ENCODE data around the gene CERKL. TPM values are rescaled to one million over a fixed set of nuclear protein-coding genes. Genes with fewer than 3 reads are reported as not detected.
A peak's percentile ranks its signal among the peaks of the same experiment; 100 is the strongest.

The CERKL gene
- total and polyA plus RNA-seq, 2 of the 13 experiments (the other 11 are each of a cell fraction or from before 2014, with no cell fraction given), result not detected

DNA sequence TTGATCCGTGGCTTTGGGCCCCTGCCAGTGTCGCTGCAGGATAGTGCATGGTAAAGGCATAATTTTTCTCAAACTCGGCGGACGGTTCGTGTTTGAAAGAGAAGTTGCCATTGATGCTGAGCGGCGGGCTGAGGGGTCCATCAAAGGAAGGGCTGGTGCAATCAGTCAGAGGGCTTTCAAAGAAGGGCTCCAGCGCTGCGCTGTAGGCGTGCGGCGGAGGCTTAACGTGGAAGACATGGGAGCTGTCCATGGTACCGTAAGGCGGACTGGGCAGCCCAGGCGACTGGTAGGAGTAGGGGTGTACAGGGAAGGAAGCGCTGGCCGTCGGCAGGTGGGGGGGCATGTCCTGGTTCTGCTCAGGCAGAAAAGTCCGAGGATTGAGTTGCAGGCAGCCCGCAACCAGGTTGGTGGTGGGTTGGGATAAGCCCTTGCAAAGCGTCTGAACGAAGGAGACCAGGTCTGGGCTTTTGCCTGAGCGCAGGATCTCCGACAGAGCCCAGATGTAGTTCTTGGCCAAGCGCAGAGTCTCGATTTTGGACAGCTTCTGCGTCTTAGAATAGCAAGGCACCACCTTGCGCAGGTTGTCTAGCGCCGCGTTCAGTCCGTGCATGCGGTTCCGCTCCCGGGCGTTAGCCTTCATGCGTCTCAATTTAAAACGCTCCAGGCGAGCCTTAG lies 21.1 kb upstream of the CERKL start (continued):
- TF ChIP-seq ZNF207 (IDR thresholded peaks at IDR 0.05; ENCODE audit: borderline replicate concordance), result no peak
- TF ChIP-seq, protein P1, sequence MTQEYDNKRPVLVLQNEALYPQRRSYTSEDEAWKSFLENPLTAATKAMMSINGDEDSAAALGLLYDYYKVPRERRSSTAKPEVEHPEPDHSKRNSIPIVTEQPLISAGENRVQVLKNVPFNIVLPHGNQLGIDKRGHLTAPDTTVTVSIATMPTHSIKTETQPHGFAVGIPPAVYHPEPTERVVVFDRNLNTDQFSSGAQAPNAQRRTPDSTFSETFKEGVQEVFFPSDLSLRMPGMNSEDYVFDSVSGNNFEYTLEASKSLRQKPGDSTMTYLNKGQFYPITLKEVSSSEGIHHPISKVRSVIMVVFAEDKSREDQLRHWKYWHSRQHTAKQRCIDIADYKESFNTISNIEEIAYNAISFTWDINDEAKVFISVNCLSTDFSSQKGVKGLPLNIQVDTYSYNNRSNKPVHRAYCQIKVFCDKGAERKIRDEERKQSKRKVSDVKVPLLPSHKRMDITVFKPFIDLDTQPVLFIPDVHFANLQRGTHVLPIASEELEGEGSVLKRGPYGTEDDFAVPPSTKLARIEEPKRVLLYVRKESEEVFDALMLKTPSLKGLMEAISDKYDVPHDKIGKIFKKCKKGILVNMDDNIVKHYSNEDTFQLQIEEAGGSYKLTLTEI (CRISPR knock-in tag; conservative IDR thresholded peaks at IDR 0.05), result no peak
- no peak; the same call in 1 of the 2 replicates for TF ChIP-seq GLI4 (CRISPR knock-in tag; IDR thresholded peaks at IDR 0.05; ENCODE audit: borderline replicate concordance)
- peak; percentile 73 for TF ChIP-seq ZNF891 (CRISPR knock-in tag; IDR thresholded peaks at IDR 0.05)
- peak; percentile 62 for TF ChIP-seq GATAD1 (CRISPR knock-in tag; IDR thresholded peaks at IDR 0.05)
- no peak for TF ChIP-seq CEBPB (IDR thresholded peaks at IDR 0.05; ENCODE audit: borderline replicate concordance, low read depth, low read length)
- TF ChIP-seq, protein P2, sequence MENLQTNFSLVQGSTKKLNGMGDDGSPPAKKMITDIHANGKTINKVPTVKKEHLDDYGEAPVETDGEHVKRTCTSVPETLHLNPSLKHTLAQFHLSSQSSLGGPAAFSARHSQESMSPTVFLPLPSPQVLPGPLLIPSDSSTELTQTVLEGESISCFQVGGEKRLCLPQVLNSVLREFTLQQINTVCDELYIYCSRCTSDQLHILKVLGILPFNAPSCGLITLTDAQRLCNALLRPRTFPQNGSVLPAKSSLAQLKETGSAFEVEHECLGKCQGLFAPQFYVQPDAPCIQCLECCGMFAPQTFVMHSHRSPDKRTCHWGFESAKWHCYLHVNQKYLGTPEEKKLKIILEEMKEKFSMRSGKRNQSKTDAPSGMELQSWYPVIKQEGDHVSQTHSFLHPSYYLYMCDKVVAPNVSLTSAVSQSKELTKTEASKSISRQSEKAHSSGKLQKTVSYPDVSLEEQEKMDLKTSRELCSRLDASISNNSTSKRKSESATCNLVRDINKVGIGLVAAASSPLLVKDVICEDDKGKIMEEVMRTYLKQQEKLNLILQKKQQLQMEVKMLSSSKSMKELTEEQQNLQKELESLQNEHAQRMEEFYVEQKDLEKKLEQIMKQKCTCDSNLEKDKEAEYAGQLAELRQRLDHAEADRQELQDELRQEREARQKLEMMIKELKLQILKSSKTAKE (CRISPR knock-in tag; IDR thresholded peaks at IDR 0.05; ENCODE audit: borderline replicate concordance), result 0 out of 2 replicates have a peak, but pooled peaks have one; percentile 37
- TF ChIP-seq ATF7-NPFF (CRISPR knock-in tag; IDR thresholded peaks at IDR 0.05; ENCODE audit: low read depth), result peak; percentile 91; the same call in 1 of the 2 replicates
- no peak for TF ChIP-seq ZNF44 (CRISPR knock-in tag; IDR thresholded peaks at IDR 0.05)
- TF ChIP-seq ZNF224 (CRISPR knock-in tag; IDR thresholded peaks at IDR 0.05), result no peak
- TF ChIP-seq, protein P3, sequence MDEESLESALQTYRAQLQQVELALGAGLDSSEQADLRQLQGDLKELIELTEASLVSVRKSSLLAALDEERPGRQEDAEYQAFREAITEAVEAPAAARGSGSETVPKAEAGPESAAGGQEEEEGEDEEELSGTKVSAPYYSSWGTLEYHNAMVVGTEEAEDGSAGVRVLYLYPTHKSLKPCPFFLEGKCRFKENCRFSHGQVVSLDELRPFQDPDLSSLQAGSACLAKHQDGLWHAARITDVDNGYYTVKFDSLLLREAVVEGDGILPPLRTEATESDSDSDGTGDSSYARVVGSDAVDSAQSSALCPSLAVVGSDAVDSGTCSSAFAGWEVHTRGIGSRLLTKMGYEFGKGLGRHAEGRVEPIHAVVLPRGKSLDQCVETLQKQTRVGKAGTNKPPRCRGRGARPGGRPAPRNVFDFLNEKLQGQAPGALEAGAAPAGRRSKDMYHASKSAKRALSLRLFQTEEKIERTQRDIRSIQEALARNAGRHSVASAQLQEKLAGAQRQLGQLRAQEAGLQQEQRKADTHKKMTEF (CRISPR knock-in tag; IDR thresholded peaks at IDR 0.05), result peak; percentile 48; the same call in 1 of the 2 replicates
- peak; percentile 56; the same call in 1 of the 2 replicates for TF ChIP-seq ZFP36L1 (CRISPR knock-in tag; IDR thresholded peaks at IDR 0.05)
- peak; percentile 50; the same call in 1 of the 2 replicates for TF ChIP-seq SMAD1 (CRISPR knock-in tag; IDR thresholded peaks at IDR 0.05; ENCODE audit: borderline replicate concordance, low read depth)
- TF ChIP-seq ZFP1 (CRISPR knock-in tag; IDR thresholded peaks at IDR 0.05), result no peak
- TF ChIP-seq GABPB1 (CRISPR knock-in tag; IDR thresholded peaks at IDR 0.05), result peak; percentile 50
- TF ChIP-seq KDM1A (CRISPR knock-in tag; IDR thresholded peaks at IDR 0.05), result no peak
- peak; percentile 96 for TF ChIP-seq NKX3-1 (CRISPR knock-in tag; IDR thresholded peaks at IDR 0.05)
- peak; percentile 91; the same call in 1 of the 2 replicates for TF ChIP-seq ZNF563 (CRISPR knock-in tag; IDR thresholded peaks at IDR 0.05)
- TF ChIP-seq SP5 (CRISPR knock-in tag; IDR thresholded peaks at IDR 0.05; ENCODE audit: borderline replicate concordance, low read depth), result 0 out of 2 replicates have a peak, but pooled peaks have one; percentile 46
- TF ChIP-seq, protein P4, sequence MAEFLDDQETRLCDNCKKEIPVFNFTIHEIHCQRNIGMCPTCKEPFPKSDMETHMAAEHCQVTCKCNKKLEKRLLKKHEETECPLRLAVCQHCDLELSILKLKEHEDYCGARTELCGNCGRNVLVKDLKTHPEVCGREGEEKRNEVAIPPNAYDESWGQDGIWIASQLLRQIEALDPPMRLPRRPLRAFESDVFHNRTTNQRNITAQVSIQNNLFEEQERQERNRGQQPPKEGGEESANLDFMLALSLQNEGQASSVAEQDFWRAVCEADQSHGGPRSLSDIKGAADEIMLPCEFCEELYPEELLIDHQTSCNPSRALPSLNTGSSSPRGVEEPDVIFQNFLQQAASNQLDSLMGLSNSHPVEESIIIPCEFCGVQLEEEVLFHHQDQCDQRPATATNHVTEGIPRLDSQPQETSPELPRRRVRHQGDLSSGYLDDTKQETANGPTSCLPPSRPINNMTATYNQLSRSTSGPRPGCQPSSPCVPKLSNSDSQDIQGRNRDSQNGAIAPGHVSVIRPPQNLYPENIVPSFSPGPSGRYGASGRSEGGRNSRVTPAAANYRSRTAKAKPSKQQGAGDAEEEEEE (CRISPR knock-in tag; IDR thresholded peaks at IDR 0.05; ENCODE audit: borderline replicate concordance), result no peak
- TF ChIP-seq ZNF614 (CRISPR knock-in tag; IDR thresholded peaks at IDR 0.05; ENCODE audit: borderline replicate concordance), result peak; percentile 58; the same call in 1 of the 2 replicates
